ENCODE data around the gene SPI1. TPM values are rescaled to one million over a fixed set of nuclear protein-coding genes. Genes with fewer than 3 reads are reported as not detected.

SPI1 gene
- total RNA-seq, 4 donors from 2014 or later = 4.7 to 13.4 (median 9.8) TPM

GRCh38 chr11:47400768-47401279, 22.5 kb upstream of the SPI1 start:
- Histone ChIP-seq H3K9me3 (no peaks in the 10 kb centered on the region), H3K27ac (peak overlapping the region; percentile 78)

GRCh38 chr11:47399860-47400767, 21.8 kb upstream of the SPI1 start:
- Histone ChIP-seq H3K4me1 (peaks cover 38% of the 10 kb centered on the region), H3K4me3 (peak overlapping the region; percentile 62), H3K27ac (peak overlapping the region; percentile 78), H3K9me3 (no peaks in the 10 kb centered on the region), H3K27me3 (no peaks in the 10 kb centered on the region), H3K36me3 (no peaks in the 10 kb centered on the region)
- TF ChIP-seq POLR2A (IDR thresholded peaks at IDR 0.05) (no peak), EP300 (IDR thresholded peaks at IDR 0.05) (no peak), CTCF (IDR thresholded peaks at IDR 0.05) (no peak), POLR2AphosphoS5 (IDR thresholded peaks at IDR 0.05) (no peak)
- peak in 1 of 2 donors; percentile 65 for DNase-seq (ENCODE audit: low spot score in 2 of 2)
- WGBS = 2% methylated on average over 36 of the region's 47 CpGs

More at GRCh38 chr11:47400768-47401279, 22.5 kb upstream of the SPI1 start:
- 23% methylated on average over 8 of the region's 8 CpGs for WGBS
- peaks cover 31% of the 10 kb centered on the region for H3K4me1 ChIP-seq
- peak overlapping the region; percentile 62 for H3K4me3 ChIP-seq
- no peak for TF ChIP-seq EP300 (IDR thresholded peaks at IDR 0.05)
- no peak for TF ChIP-seq POLR2A (IDR thresholded peaks at IDR 0.05)
- TF ChIP-seq CTCF (IDR thresholded peaks at IDR 0.05) = no peak
- no peak for TF ChIP-seq POLR2AphosphoS5 (IDR thresholded peaks at IDR 0.05)
- H3K36me3 ChIP-seq = no peaks in the 10 kb centered on the region
- H3K27me3 ChIP-seq = no peaks in the 10 kb centered on the region
- DNase-seq (ENCODE audit: low spot score in 2 of 2) = no peak

GRCh38 chr11:47398551-47398950, 20.2 kb upstream of the SPI1 start:
- WGBS = 50% methylated on average over 1 of the region's 1 CpG
- Histone ChIP-seq H3K4me3 (no peak overlapping the region), H3K4me1 (peaks cover 49% of the 10 kb centered on the region), H3K27me3 (no peaks in the 10 kb centered on the region), H3K27ac (no peak overlapping the region), H3K36me3 (no peaks in the 10 kb centered on the region), H3K9me3 (no peaks in the 10 kb centered on the region)
- DNase-seq (ENCODE audit: low spot score in 2 of 2) = no peak
- no peak for TF ChIP-seq POLR2A (IDR thresholded peaks at IDR 0.05)
- TF ChIP-seq POLR2AphosphoS5 (IDR thresholded peaks at IDR 0.05) = no peak
- no peak for TF ChIP-seq CTCF (IDR thresholded peaks at IDR 0.05)
- TF ChIP-seq EP300 (IDR thresholded peaks at IDR 0.05) = no peak

- Histone ChIP-seq H3K36me3 (no peaks in the 10 kb centered on the region), H3K9me3 (no peaks in the 10 kb centered on the region), H3K4me1 (peaks cover 49% of the 10 kb centered on the region), H3K27me3 (no peaks in the 10 kb centered on the region), H3K4me3 (no peak overlapping the region), H3K27ac (no peak overlapping the region)
- no peak for TF ChIP-seq POLR2A (IDR thresholded peaks at IDR 0.05)
- TF ChIP-seq EP300 (IDR thresholded peaks at IDR 0.05) = no peak
- no peak for TF ChIP-seq POLR2AphosphoS5 (IDR thresholded peaks at IDR 0.05)
- no peak for TF ChIP-seq CTCF (IDR thresholded peaks at IDR 0.05)
- no peak for DNase-seq (ENCODE audit: low spot score in 2 of 2)
- WGBS = 71% methylated on average over 3 of the region's 3 CpGs
Measured at GRCh38 chr11:47398011-47398410, 19.7 kb upstream of the SPI1 start.

GRCh38 chr11:47396049-47396320, 17.6 kb upstream of the SPI1 start:
- Histone ChIP-seq H3K4me1 (peaks cover 43% of the 10 kb centered on the region), H3K4me3 (no peak overlapping the region), H3K36me3 (no peaks in the 10 kb centered on the region), H3K27me3 (no peaks in the 10 kb centered on the region), H3K9me3 (no peaks in the 10 kb centered on the region), H3K27ac (peak overlapping the region; percentile 89)
- TF ChIP-seq EP300 (IDR thresholded peaks at IDR 0.05) (no peak), POLR2A (IDR thresholded peaks at IDR 0.05) (no peak), CTCF (IDR thresholded peaks at IDR 0.05) (no peak), POLR2AphosphoS5 (IDR thresholded peaks at IDR 0.05) (no peak)
- 91% methylated on average over 3 of the region's 3 CpGs for WGBS
- DNase-seq (ENCODE audit: low spot score in 2 of 2) = no peak
